HFF-Myc (cell line): ENCODE data around the gene PCSK6.

ENCODE experiments used
- DNase-seq: peaks from one replicate; pipeline ENCODE4 v3.0.0-alpha.2; 2011; ENCODE audit warnings: low read depth; ENCODE audit errors: extremely low read depth
- H3K4me3 ChIP-seq: replicated peaks from 2 replicates; pipeline ENCODE4 v1.5.1; 2011; ENCODE audit warnings: low read depth, mild to moderate bottlenecking, control low read depth, low read length
- CTCF ChIP-seq: IDR thresholded peaks from 2 replicates; pipeline ENCODE4 v1.5.1; 2012; ENCODE audit warnings: mild to moderate bottlenecking, low read depth, low read length, control low read depth; ENCODE audit errors: missing control alignments

The PCSK6 gene

GRCh38 chr15:101310508-101310907, 179.0 kb downstream of the PCSK6 start:
- DNase-seq: no peak

GRCh38 chr15:101310161-101310480, 179.4 kb downstream of the PCSK6 start:
- H3K4me3 ChIP-seq: no peak overlapping the region
- TF ChIP-seq CTCF: no peak
- DNase-seq: no peak

More at GRCh38 chr15:101310508-101310907, 179.0 kb downstream of the PCSK6 start:
- no peak overlapping the region for H3K4me3 ChIP-seq
- TF ChIP-seq CTCF: no peak

GRCh38 chr15:101309436-101310160, 179.9 kb downstream of the PCSK6 start:
- no peak for TF ChIP-seq CTCF
- no peak overlapping the region for H3K4me3 ChIP-seq

GRCh38 chr15:101308604-101309435, 180.7 kb downstream of the PCSK6 start:
- TF ChIP-seq CTCF: no peak
- no peak overlapping the region for H3K4me3 ChIP-seq
- no peak for DNase-seq

More at GRCh38 chr15:101309436-101310160, 179.9 kb downstream of the PCSK6 start:
- no peak for DNase-seq

GRCh38 chr15:101307897-101308603, 181.5 kb downstream of the PCSK6 start:
- TF ChIP-seq CTCF: no peak
- no peak overlapping the region for H3K4me3 ChIP-seq
- no peak for DNase-seq

GRCh38 chr15:101307048-101307896, 182.2 kb downstream of the PCSK6 start:
- no peak for TF ChIP-seq CTCF
- DNase-seq: no peak
- no peak overlapping the region for H3K4me3 ChIP-seq
